HepG2 (cell line): ENCODE data around the gene DUS3L. TPM values are rescaled to one million over a fixed set of nuclear protein-coding genes. Genes with fewer than 3 reads are reported as not detected.

ENCODE experiments used
- BRD4 ChIP-seq: sonication (generic); formaldehyde crosslinking; IDR thresholded peaks from 2 replicates; pipeline ENCODE4 v1.4.0; 2020; ENCODE audit warnings: missing genetic modification reagents
- EED ChIP-seq: sonication (generic); formaldehyde crosslinking; IDR thresholded peaks from 2 replicates; pipeline ENCODE4 v1.5.0; 2020; ENCODE audit warnings: mild to moderate bottlenecking, missing genetic modification reagents
- ERF ChIP-seq: IDR thresholded peaks from 2 replicates; pipeline ENCODE4 v1.6.1; 2018; ENCODE audit warnings: missing biosample characterization, missing genetic modification reagents
- GLI4 ChIP-seq: sonication (generic); formaldehyde crosslinking; IDR thresholded peaks from 2 replicates; pipeline ENCODE4 v1.5.1; 2020; ENCODE audit warnings: missing genetic modification reagents, mild to moderate bottlenecking, moderate library complexity, borderline replicate concordance
- HDAC2 ChIP-seq: sonication (generic); formaldehyde crosslinking; IDR thresholded peaks from 2 replicates; pipeline ENCODE4 v1.4.0; 2020; ENCODE audit warnings: missing genetic modification reagents
- HMG20A ChIP-seq: IDR thresholded peaks from 2 replicates; pipeline ENCODE4 v1.6.1; 2016; ENCODE audit warnings: borderline replicate concordance
- HOXD1 ChIP-seq: sonication (generic); formaldehyde crosslinking; IDR thresholded peaks from 2 replicates; pipeline ENCODE4 v1.5.0; 2020; ENCODE audit warnings: missing genetic modification reagents
- KDM2A ChIP-seq: sonication (generic); formaldehyde crosslinking; IDR thresholded peaks from 2 replicates; pipeline ENCODE4 v1.4.0; 2020; ENCODE audit warnings: low read depth, missing genetic modification reagents, borderline replicate concordance
- LCORL ChIP-seq, 2 experiments: fragments of 450-650 bp in 1 of 2; sonication (generic) in 1 of 2; formaldehyde crosslinking in 1 of 2; IDR thresholded peaks; 2 replicates each; pipeline versions ENCODE4 v1.5.0 to v1.6.1; 2017 to 2020; ENCODE audit warnings: antibody characterized with exemption in 1 of 2, missing genetic modification reagents in 1 of 2
- RARA ChIP-seq: IDR thresholded peaks from 2 replicates; pipeline ENCODE4 v1.6.1; 2016; ENCODE audit warnings: missing genetic modification reagents, missing compliant biosample characterization
- RBFOX2 ChIP-seq: fragments of 200-400 bp; formaldehyde crosslinking; IDR thresholded peaks from 2 replicates; pipeline ENCODE4 v1.6.1; 2017; ENCODE audit warnings: low read depth, mild to moderate bottlenecking, low read length
- SOX6 ChIP-seq, 2 experiments: fragments of 450-650 bp in 1 of 2; sonication (generic) in 1 of 2; formaldehyde crosslinking in 1 of 2; IDR thresholded peaks; 2 replicates each; pipeline versions ENCODE4 v1.4.0 to v1.6.1; 2017 to 2020; ENCODE audit warnings: antibody characterized with exemption in 1 of 2, mild to moderate bottlenecking in 1 of 2, missing genetic modification reagents in 1 of 2
- TRIM24 ChIP-seq: sonication (generic); formaldehyde crosslinking; IDR thresholded peaks from 2 replicates; pipeline ENCODE4 v1.8.0; 2022; ENCODE audit warnings: mild to moderate bottlenecking, missing genetic modification reagents
- ZNF180 ChIP-seq: sonication (generic); formaldehyde crosslinking; IDR thresholded peaks from 2 replicates; pipeline ENCODE4 v1.4.0; 2020; ENCODE audit warnings: low read depth, missing genetic modification reagents, borderline replicate concordance
- ZNF253 ChIP-seq: sonication (generic); formaldehyde crosslinking; IDR thresholded peaks from 2 replicates; pipeline ENCODE4 v1.8.0; 2022; ENCODE audit warnings: mild to moderate bottlenecking, missing genetic modification reagents, borderline replicate concordance
- ZNF768 ChIP-seq: sonication (generic); formaldehyde crosslinking; IDR thresholded peaks from 2 replicates; pipeline ENCODE4 v1.4.0; 2020; ENCODE audit warnings: missing genetic modification reagents
- ZNF850 ChIP-seq: sonication (generic); formaldehyde crosslinking; conservative IDR thresholded peaks from 2 replicates; pipeline ENCODE4 v1.9.0; 2021; ENCODE audit warnings: mild to moderate bottlenecking, missing genetic modification reagents
- polyA plus RNA-seq, 8 experiments: library from polyadenylated mRNA; depleted of rRNA in 3 of 8; stranded (reverse) in 7 of 8; unstranded in 1 of 8; fragments of >200 nt; fragmentation: Illumina TruSeq in 4 of 8; extraction: Trizol in 4 of 8; gene quantifications; 2 replicates each; pipeline versions ENCODE4 v1.2.1 to v1.2.3, GENCODE V29; 2011 to 2016; ENCODE audit warnings: low read depth in 4 of 8, missing spikeins in 1 of 8, mixed read lengths in 1 of 8; ENCODE audit not compliant: insufficient read depth in 1 of 8
- total RNA-seq, 5 experiments: library from RNA; depleted of rRNA; stranded (reverse); fragments of >200 nt; fragmentation: Illumina TruSeq; extraction: Trizol; gene quantifications; 2 replicates each; pipeline ENCODE4 v1.2.3, GENCODE V29; 2016; ENCODE audit warnings: low read depth in 1 of 5
- TF ChIP-seq, protein P1 (sequence below): sonication (generic); formaldehyde crosslinking; conservative IDR thresholded peaks from 2 replicates; pipeline ENCODE4 v1.8.0; 2022; ENCODE audit warnings: mild to moderate bottlenecking, moderate library complexity, missing genetic modification reagents
- TF ChIP-seq, protein P2 (sequence below): sonication (generic); formaldehyde crosslinking; IDR thresholded peaks from 2 replicates; pipeline ENCODE4 v1.4.0; 2020; ENCODE audit warnings: mild to moderate bottlenecking, low read depth, missing genetic modification reagents

DUS3L gene
- total and polyA plus RNA-seq, 2 of the 13 experiments (the other 11 are each of a cell fraction or from before 2014, with no cell fraction given) = 13.3 to 25.1 TPM

DNA sequence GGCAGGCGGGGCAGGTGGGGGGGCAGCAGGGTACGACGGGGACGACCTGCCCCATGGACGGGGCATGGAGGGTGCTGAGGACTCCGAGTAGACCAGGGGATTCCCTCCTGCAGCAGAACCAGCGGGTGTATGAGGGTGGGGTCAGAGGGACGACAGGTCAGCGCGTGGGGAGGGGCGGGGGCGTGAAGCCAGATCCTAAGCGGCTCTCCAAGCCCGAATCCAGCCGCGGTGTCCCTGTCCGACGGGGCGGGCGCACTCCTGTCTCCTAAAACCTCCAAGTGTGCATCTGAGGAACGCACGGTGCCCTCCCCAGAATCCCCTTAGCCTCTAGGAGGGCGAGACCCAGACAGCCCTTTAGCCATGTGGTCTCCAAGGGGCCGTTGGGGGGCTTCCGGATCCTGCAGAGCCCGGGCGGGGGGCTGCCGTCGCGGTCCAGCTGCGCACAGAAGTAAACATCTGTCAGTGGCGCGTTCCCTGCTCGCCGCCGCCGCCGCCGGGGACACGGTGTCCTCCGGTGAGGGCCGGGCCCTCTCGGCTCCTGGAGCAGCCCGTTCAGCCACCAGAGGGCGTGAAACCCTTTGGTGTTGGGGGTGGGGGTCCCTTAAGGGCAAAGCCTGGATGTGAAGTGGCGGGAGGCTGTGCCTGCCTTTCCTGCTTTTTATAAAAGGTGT, 14.6 kb upstream of the DUS3L start (continued):
- TF ChIP-seq, protein P1, sequence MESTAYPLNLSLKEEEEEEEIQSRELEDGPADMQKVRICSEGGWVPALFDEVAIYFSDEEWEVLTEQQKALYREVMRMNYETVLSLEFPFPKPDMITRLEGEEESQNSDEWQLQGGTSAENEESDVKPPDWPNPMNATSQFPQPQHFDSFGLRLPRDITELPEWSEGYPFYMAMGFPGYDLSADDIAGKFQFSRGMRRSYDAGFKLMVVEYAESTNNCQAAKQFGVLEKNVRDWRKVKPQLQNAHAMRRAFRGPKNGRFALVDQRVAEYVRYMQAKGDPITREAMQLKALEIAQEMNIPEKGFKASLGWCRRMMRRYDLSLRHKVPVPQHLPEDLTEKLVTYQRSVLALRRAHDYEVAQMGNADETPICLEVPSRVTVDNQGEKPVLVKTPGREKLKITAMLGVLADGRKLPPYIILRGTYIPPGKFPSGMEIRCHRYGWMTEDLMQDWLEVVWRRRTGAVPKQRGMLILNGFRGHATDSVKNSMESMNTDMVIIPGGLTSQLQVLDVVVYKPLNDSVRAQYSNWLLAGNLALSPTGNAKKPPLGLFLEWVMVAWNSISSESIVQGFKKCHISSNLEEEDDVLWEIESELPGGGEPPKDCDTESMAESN (CRISPR knock-in tag) = peak; percentile 61
- TF ChIP-seq SOX6 (IDR thresholded peaks at IDR 0.05) (no peak), SOX6 (CRISPR knock-in tag; IDR thresholded peaks at IDR 0.05) (peak; percentile 50; the same call in 1 of the 2 replicates), ZNF850 (CRISPR knock-in tag) (no peak), ZNF253 (CRISPR knock-in tag) (no peak), ZNF768 (CRISPR knock-in tag) (peak; percentile 50; the same call in 1 of the 2 replicates), BRD4 (CRISPR knock-in tag) (no peak), HDAC2 (CRISPR knock-in tag) (peak; percentile 70), ZNF180 (no peak), EED (no peak), HOXD1 (CRISPR knock-in tag) (no peak), HMG20A (CRISPR knock-in tag) (no peak), RBFOX2 (0 out of 2 replicates have a peak, but pooled peaks have one; percentile 39), GLI4 (CRISPR knock-in tag) (no peak), ERF (CRISPR knock-in tag) (peak; percentile 55; the same call in 1 of the 2 replicates), RARA (CRISPR knock-in tag) (no peak), LCORL (IDR thresholded peaks at IDR 0.05) (no peak), LCORL (CRISPR knock-in tag; IDR thresholded peaks at IDR 0.05) (peak; percentile 76), KDM2A (CRISPR knock-in tag) (peak; percentile 84), TRIM24 (no peak)
- TF ChIP-seq, protein P2, sequence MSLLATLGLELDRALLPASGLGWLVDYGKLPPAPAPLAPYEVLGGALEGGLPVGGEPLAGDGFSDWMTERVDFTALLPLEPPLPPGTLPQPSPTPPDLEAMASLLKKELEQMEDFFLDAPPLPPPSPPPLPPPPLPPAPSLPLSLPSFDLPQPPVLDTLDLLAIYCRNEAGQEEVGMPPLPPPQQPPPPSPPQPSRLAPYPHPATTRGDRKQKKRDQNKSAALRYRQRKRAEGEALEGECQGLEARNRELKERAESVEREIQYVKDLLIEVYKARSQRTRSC (CRISPR knock-in tag) = no peak
